Brain pericyte (primary cell): ENCODE measurements around the gene SLC18A2.
"Not testable (repeated sequence)": the region's sequence is repeated elsewhere in the genome, so short reads cannot be mapped to it uniquely, and the experiment has no call there.

Experiments used
- DNase-seq: peaks from one replicate; pipeline ENCODE4 v3.0.0-alpha.2; 2012; ENCODE audit warnings: low read depth, low spot score

The SLC18A2 gene

DNA sequence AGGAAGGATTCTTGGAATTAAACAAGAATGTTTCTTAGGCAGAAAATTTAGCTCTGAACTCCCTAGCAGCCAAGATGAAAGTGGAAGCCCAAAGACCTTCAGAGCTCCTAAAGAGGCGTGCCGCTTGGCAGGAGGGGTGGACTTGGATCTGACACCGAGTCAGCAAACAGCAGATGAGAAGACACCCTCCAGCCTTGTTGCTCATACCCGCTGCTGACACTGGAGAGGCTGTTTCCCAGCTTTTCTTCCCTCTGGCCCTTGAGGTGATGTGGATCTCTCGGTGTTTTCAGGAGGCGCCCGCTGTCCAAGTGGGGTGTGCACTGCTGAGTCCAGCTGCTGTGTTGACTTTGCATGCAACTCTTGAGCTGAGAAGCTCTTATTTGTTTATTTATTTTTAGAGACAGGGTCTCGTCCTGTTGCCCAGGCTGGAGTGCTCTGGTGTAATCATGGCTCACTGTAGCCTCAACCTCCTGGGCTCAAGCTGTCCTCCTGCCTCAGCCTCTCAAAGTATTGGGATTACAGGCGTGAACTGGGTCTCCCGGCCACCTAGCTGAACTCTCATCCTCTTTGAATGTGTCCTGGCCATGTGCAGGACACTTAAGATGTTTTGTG is 21.5 kb downstream of the SLC18A2 start:
- DNase-seq = no peak

- no peak for DNase-seq
Observed at GRCh38 chr10:117262903-117263293, 22.0 kb downstream of the SLC18A2 start.

DNA sequence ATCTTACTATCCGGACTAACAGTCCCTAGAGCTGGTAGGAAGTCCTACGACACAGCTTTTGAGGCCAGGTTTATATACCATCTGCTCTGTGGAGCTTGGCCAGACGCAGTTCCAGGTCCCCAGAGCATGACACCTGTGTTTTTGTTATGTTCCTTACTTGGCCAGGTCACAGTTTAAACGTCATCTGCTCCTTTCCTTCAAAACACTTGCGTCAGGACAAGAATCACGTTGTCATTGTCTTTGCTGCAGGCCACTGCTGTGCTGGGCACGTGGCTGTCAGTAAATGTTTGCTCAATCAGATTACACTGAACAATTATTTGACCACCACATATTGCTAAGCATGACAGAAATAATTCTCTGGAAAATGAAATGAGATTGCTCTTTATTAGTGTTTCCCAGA is 23.9 kb downstream of the SLC18A2 start:
- no peak for DNase-seq

GRCh38 chr10:117266400-117266799 is 25.5 kb downstream of the SLC18A2 start:
- no peak for DNase-seq

DNA sequence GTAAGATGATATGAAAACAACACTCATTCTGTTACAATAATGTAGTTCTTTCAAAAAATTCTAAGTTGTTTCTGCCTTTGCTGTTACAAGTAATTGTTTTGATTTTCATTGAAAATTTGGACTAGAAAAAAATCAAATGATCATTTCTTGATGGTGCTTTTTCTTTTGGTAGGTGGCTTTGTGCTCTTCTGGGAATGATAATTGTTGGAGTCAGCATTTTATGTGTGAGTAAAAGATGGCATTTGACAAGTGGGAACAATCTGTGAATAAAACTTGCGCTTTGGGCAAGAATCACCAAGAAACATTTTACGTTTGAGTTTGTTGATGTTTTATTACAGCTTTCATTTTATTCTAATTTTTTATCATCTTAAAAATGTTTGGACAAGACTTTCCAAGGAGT is 25.9 kb downstream of the SLC18A2 start:
- DNase-seq = no peak

DNA sequence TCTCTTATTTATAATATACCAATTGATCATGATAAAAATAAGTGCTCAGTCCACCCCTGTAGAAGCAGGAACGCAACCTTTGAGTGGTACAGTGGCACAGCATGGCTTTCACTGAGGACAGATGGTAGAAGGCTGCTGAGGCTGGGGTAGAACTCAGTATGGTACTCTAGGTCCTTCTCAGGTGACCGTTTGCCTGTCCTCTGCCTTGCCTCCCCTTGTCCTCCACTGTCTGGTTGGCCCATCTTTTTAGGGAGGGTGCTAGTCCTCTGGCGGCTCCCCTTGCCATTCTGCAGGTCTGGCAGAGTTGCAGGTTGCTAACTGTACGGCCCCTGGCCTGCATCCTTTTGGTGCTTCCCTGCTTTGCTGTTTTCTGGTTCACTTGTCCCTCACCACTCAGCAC is 27.3 kb downstream of the SLC18A2 start:
- no peak for DNase-seq

- DNase-seq = no peak
Observed at GRCh38 chr10:117268907-117269306, 28.0 kb downstream of the SLC18A2 start.

- no peak for DNase-seq
Observed at GRCh38 chr10:117271427-117271826, 30.5 kb downstream of the SLC18A2 start.

GRCh38 chr10:117272195-117273076 is 31.5 kb downstream of the SLC18A2 start:
- DNase-seq = no peak

DNA sequence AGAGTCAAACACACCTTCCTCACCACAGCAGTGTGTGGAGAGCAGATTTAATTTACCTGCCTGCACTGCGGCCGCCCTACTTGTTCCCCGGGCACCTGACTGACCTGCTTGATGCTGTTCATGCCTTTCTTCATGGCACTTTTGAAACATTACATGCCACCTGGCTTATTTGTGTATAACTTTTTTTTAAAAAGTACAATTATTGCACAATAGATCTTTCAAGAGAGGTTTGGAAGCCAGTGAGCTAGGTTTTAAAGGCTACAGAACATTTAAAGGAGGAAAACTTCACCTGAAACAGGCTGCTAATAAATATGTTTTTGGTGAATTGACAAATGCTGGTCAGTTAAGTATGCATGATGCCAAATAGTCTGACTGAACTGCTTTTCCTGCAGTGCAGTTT is 33.1 kb downstream of the SLC18A2 start:
- no peak for DNase-seq

GRCh38 chr10:117274509-117274908 is 33.6 kb downstream of the SLC18A2 start:
- DNase-seq = no peak

DNA sequence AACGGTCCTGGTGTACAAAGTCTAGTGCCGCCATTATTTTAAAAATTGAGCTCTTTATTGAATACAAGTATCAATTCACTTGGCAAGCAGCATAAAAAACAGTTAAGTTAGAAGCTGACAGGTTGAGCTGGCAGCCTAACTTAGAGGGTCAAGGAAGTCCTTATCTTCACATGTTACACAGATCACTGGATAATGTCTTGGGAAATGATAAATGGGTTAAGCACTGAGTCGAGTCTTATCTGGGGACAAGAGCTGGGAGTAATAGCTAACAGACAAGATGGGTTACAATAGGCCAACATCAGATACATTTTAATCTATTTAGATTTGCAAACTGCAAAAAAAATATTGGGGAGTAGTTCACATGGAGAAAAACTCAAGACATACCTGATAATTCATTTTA is 34.2 kb downstream of the SLC18A2 start:
- DNase-seq = no peak

DNA sequence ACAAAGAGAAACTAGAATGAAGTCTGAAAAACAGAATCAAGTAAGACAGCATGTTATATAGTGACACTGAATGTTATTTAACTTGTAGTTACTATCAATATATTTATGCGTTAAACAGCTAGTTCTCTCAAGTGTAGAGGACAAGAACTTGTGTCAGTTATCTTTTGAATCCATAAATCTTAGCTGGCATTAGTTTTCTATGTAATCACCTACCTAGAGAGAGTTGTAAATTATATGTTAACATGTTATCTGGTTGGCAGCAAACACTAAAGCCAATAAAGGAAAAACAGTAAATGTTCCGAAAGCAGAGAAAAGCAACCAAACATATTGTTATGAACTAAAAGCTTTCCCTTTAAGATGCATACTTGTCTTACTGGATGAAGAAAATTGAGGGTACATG is 36.8 kb downstream of the SLC18A2 start:
- no peak for DNase-seq

- no peak for DNase-seq
Observed at GRCh38 chr10:117284716-117285494, 44.0 kb downstream of the SLC18A2 start.

GRCh38 chr10:117290872-117291271 is 50.0 kb downstream of the SLC18A2 start:
- not testable (repeated sequence) for DNase-seq

GRCh38 chr10:117294039-117294645 is 53.2 kb downstream of the SLC18A2 start:
- no peak for DNase-seq

- DNase-seq = no peak
Observed at GRCh38 chr10:117294735-117295134, 53.8 kb downstream of the SLC18A2 start.

DNA sequence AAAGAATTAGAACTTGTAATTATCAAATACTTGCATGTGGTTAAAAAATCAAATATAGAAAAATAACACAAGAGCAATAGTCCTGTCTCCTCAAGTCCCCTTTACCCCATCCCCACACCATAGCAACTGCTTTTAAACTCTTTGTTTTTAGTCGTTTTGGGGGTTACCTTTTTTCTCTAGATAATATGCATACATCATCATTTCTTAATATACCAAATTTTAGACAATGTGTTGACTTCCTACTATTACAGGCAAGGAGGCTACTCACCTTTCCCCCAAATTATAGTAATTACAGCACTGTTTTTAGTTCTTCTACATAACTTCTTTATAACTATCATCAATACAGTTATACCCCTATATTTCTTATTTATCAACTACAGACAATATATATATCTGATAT is 57.3 kb downstream of the SLC18A2 start:
- DNase-seq = no peak

GRCh38 chr10:117299435-117299834 is 58.5 kb downstream of the SLC18A2 start:
- DNase-seq = no peak

DNA sequence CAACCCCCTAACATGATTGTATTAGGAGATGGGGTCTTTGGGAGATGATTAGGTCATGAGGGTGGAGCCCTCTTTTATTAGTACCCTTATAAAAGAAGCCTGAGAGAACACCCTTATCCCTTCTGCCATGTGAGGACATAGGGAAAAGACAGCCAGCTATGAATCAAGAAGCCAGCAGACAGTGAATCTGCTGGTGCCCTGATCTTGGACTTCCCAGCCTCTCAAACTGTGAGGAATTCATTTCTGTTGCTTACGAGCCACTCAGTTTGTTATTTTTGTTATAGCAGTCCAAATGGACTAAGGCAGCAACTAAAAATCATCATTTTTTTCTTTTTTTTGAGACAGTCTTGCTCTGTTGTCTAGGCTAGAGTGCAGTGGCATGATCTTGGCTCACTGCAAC is 59.8 kb downstream of the SLC18A2 start:
- DNase-seq = no peak

DNA sequence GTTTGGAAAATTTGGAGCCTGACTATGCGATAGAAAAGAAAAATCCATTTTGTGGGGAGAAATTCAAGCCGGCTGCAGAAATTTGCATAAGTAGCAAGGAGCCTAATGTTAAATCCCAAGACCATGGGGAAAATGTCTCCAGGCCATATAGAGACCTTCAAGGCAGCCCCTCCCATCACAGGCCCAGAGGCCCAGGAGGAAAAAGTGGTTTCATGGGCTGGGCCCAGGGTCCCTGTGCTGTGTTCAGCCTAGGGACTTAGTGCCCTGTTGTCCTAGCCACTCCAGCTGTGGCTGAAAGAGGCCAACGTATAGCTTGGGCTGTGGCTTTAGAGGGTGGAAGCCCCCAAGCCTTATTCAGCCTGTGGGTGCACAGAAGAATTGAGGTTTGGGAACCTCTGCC is 62.5 kb downstream of the SLC18A2 start:
- not testable (repeated sequence) for DNase-seq

DNA sequence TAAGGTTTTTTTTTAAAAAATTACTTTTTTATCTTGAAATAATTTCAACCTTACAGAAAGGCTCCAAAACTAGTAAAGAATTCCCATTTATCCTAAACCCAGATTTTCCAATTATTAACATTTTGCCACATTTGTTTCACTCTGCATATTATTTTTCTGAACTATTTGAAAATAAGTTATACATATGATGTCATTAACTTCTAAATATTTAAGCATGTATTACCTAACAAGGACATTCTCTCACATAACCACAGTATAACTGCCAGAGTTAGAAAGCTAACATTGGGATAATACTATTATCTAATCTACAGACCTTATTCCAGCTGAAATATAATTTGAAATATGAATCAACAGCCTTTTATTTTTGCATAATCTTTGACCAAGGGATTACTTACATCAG is 65.8 kb downstream of the SLC18A2 start:
- no peak for DNase-seq
